ENCODE results near the gene CLCNKB. TPM values are rescaled to one million over a fixed set of nuclear protein-coding genes. Genes with fewer than 3 reads are reported as not detected.
"Not testable (repeated sequence)": the region's sequence is repeated elsewhere in the genome, so short reads cannot be mapped to it uniquely, and the experiment has no call there.

CLCNKB gene
- total RNA-seq, 1 donor from 2014 or later = 1.6 TPM

- no peak for DNase-seq (ENCODE audit: extremely low spot score, unreplicated experiment)
- no peaks in the 10 kb centered on the region for H3K36me3 Mint-ChIP-seq
Observed at GRCh38 chr1:16038620-16038912, 5.0 kb upstream of the CLCNKB start.

GRCh38 chr1:16039871-16040270 lies 3.7 kb upstream of the CLCNKB start:
- not testable (repeated sequence) for DNase-seq (ENCODE audit: extremely low spot score, unreplicated experiment); H3K9me3 Mint-ChIP-seq; H3K36me3 Mint-ChIP-seq; H3K27me3 Mint-ChIP-seq; H3K4me3 Mint-ChIP-seq; H3K27ac Mint-ChIP-seq; H3K4me1 Mint-ChIP-seq (ENCODE audit: unreplicated experiment)

More at GRCh38 chr1:16038620-16038912, 5.0 kb upstream of the CLCNKB start:
- H3K4me3 Mint-ChIP-seq = no peak overlapping the region
- H3K27ac Mint-ChIP-seq = no peak overlapping the region
- TF ChIP-seq CTCF (conservative IDR thresholded peaks at IDR 0.05) = no peak
- no peaks in the 10 kb centered on the region for H3K9me3 Mint-ChIP-seq
- peaks cover 4% of the 10 kb centered on the region for H3K4me1 Mint-ChIP-seq (ENCODE audit: unreplicated experiment)
- H3K27me3 Mint-ChIP-seq = peaks cover 9% of the 10 kb centered on the region

GRCh38 chr1:16041200-16041599 lies 2.4 kb upstream of the CLCNKB start:
- no peaks in the 10 kb centered on the region for H3K9me3 Mint-ChIP-seq
- H3K4me1 Mint-ChIP-seq (ENCODE audit: unreplicated experiment) = peaks cover 4% of the 10 kb centered on the region
- peaks cover 9% of the 10 kb centered on the region for H3K27me3 Mint-ChIP-seq
- no peak for TF ChIP-seq CTCF (conservative IDR thresholded peaks at IDR 0.05)
- DNase-seq (ENCODE audit: extremely low spot score, unreplicated experiment) = no peak
- no peak overlapping the region for H3K27ac Mint-ChIP-seq
- no peak overlapping the region for H3K4me3 Mint-ChIP-seq
- H3K36me3 Mint-ChIP-seq = no peaks in the 10 kb centered on the region

GRCh38 chr1:16042096-16042495 lies 1.5 kb upstream of the CLCNKB start:
- H3K4me3 Mint-ChIP-seq = no peak overlapping the region
- peaks cover 8% of the 10 kb centered on the region for H3K27me3 Mint-ChIP-seq
- no peaks in the 10 kb centered on the region for H3K36me3 Mint-ChIP-seq
- peaks cover 3% of the 10 kb centered on the region for H3K4me1 Mint-ChIP-seq (ENCODE audit: unreplicated experiment)
- H3K27ac Mint-ChIP-seq = no peak overlapping the region
- no peaks in the 10 kb centered on the region for H3K9me3 Mint-ChIP-seq
- DNase-seq (ENCODE audit: extremely low spot score, unreplicated experiment) = no peak
- no peak for TF ChIP-seq CTCF (conservative IDR thresholded peaks at IDR 0.05)

- not testable (repeated sequence) for DNase-seq (ENCODE audit: extremely low spot score, unreplicated experiment); H3K4me3 Mint-ChIP-seq; H3K9me3 Mint-ChIP-seq; H3K4me1 Mint-ChIP-seq (ENCODE audit: unreplicated experiment); H3K36me3 Mint-ChIP-seq; H3K27ac Mint-ChIP-seq; H3K27me3 Mint-ChIP-seq
Observed at GRCh38 chr1:16042654-16043053, 928 bp upstream of the CLCNKB start.

GRCh38 chr1:16043950-16044349 lies 368 bp downstream of the CLCNKB start:
- Mint-ChIP-seq H3K27me3 (peaks cover 4% of the 10 kb centered on the region), H3K36me3 (no peaks in the 10 kb centered on the region), H3K4me1 (ENCODE audit: unreplicated experiment) (no peaks in the 10 kb centered on the region), H3K9me3 (no peaks in the 10 kb centered on the region), H3K27ac (no peak overlapping the region), H3K4me3 (no peak overlapping the region)
- TF ChIP-seq CTCF (conservative IDR thresholded peaks at IDR 0.05) = no peak
- DNase-seq (ENCODE audit: extremely low spot score, unreplicated experiment) = no peak

- DNase-seq (ENCODE audit: extremely low spot score, unreplicated experiment) = no peak
- Mint-ChIP-seq H3K27ac (peak overlapping the region; percentile 30), H3K27me3 (no peaks in the 10 kb centered on the region), H3K4me1 (ENCODE audit: unreplicated experiment) (no peaks in the 10 kb centered on the region), H3K9me3 (no peaks in the 10 kb centered on the region), H3K36me3 (no peaks in the 10 kb centered on the region), H3K4me3 (no peak overlapping the region)
- no peak for TF ChIP-seq CTCF (conservative IDR thresholded peaks at IDR 0.05)
Observed at GRCh38 chr1:16046842-16047241, 3.3 kb downstream of the CLCNKB start.
